Kidney (tissue), 14 donors: Measurements from ENCODE around the gene NID2. TPM values are rescaled to one million over a fixed set of nuclear protein-coding genes. Genes with fewer than 3 reads are reported as not detected.
A peak's percentile ranks its signal among the peaks of the same experiment; 100 is the strongest.

ENCODE experiments used
- DNase-seq, 5 donors: peaks; one replicate each; pipeline ENCODE4 v3.0.0-alpha.2; 2013 to 2020
- FAIRE-seq: peaks from 2 replicates; lab custom pipeline; 2012; peaks lifted over from hg19 to GRCh38; lab: Jason Lieb, UNC
- H3K27ac ChIP-seq, 2 donors: one replicate each; pipeline ENCODE4 v1.7.0; 2013; ENCODE audit warnings: low read depth in 2 of 2, low read length in 2 of 2, inconsistent platforms in 1 of 2
- H3K27me3 ChIP-seq: one replicate; pipeline ENCODE4 v1.7.1; 2013; ENCODE audit warnings: low read length, inconsistent platforms; ENCODE audit not compliant: control insufficient read depth, insufficient read depth
- H3K36me3 ChIP-seq, 3 donors: one replicate each; pipeline versions ENCODE4 v1.7.0 to v1.7.1; 2013; ENCODE audit warnings: low read length in 3 of 3, control low read depth in 1 of 3, inconsistent platforms in 1 of 3; ENCODE audit not compliant: insufficient read depth in 3 of 3, control insufficient read depth in 2 of 3
- H3K4me1 ChIP-seq, 3 donors: one replicate each; pipeline versions ENCODE4 v1.7.0 to v1.7.1; 2013; ENCODE audit warnings: low read length in 3 of 3, inconsistent platforms in 1 of 3, low read depth in 1 of 3; ENCODE audit not compliant: control insufficient read depth in 2 of 3, insufficient read depth in 2 of 3
- H3K4me3 ChIP-seq, 3 donors: one replicate each; pipeline versions ENCODE4 v1.7.0 to v1.8.1; 2013; ENCODE audit warnings: low read length in 3 of 3, control low read depth in 1 of 3, inconsistent platforms in 1 of 3
- H3K9ac ChIP-seq, 3 donors: one replicate each; pipeline versions ENCODE4 v1.7.0 to v1.7.1; 2013; ENCODE audit warnings: low read length in 3 of 3, control low read depth in 1 of 3, inconsistent platforms in 1 of 3
- H3K9me3 ChIP-seq, 3 donors: one replicate each; pipeline versions ENCODE4 v1.7.0 to v1.7.1; 2013; ENCODE audit warnings: low read length in 3 of 3, control low read depth in 1 of 3, inconsistent platforms in 1 of 3; ENCODE audit not compliant: control insufficient read depth in 2 of 3, insufficient read depth in 1 of 3
- intact Hi-C: fragments of 100-400 bp; cut with DNase I; formaldehyde crosslinking; loops from one replicate; pipeline ENCODE4 v1.11.1; 2022
- polyA plus RNA-seq: library from polyadenylated mRNA; stranded (reverse); fragments of 350-450 nt; fragmentation: Illumina TruSeq; extraction: RNeasy Lipid Tissue Mini Kit (QIAGEN cat#74804); gene quantifications from one replicate; pipeline ENCODE4 v1.2.3, GENCODE V29; 2014; ENCODE audit warnings: low read depth, low replicate concordance; ENCODE audit not compliant: insufficient read depth
- total RNA-seq: library from RNA; stranded (reverse); fragmentation: NEBNext Ultra II Directional; extraction: Animal tissue kit (Norgen Biotek cat#: 25700); gene quantifications from one replicate; pipeline ENCODE4 v1.2.1, GENCODE V29; 2021
- TF ChIP-seq, protein P1 (sequence below): IDR thresholded peaks from 3 replicates; pipeline ENCODE4 v1.5.1; 2012; ENCODE audit warnings: mild to moderate bottlenecking, moderate library complexity, borderline replicate concordance; ENCODE audit not compliant: insufficient read depth; ENCODE audit errors: extremely low read depth
- donor health status: control.
- donor health status: control.
- donor health status: control.
- donor health status: control.
- donor health status: control.
- donor health status: DM: yes; HTN: yes; CAD: no.
- donor health status: Normal renal cell carcinoma (clear cell type).

The NID2 gene
- total and polyA plus RNA-seq, 2 donors from 2014 or later, result 7.1 to 37.7 TPM

DNA sequence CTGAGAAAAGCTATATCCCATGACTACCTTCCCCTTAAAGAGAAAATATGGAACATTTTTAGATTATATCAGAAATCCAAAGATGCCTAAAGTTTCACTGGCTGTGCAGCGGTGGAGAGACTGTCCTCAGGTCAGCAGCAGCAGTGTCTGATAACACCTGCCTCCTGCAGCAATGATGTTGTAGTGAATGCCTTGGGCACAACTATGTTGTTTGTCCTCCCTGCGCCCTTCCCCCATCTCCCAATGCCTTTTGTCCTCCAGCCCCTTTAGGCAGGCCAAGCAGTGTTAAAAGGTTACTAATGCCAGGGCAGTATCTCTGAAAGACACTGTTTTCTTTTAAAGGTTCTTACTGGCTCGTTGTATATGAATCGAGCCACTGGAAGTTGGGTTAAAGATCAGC, 66.3 kb downstream of the NID2 start:
- H3K27ac ChIP-seq, result no peak overlapping the region

DNA sequence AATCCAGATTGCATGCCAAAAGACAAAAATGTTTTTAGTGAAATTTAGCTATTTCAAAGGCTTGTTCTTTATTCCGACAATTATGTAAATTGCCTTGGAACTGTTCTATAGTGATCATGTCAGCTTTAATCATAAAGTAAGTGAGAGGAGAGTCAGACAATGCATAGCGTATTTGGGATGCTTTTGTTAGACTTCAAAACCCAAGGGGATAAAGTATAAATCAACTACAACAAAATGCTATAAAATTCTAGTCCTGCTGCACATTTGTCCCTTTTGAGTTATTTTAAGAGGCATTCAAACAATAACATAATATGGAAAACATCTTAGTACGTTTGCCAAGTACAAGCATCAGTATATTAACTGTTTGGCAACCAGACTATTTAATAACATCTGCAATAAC, 68.2 kb downstream of the NID2 start:
- TF ChIP-seq, protein P1, sequence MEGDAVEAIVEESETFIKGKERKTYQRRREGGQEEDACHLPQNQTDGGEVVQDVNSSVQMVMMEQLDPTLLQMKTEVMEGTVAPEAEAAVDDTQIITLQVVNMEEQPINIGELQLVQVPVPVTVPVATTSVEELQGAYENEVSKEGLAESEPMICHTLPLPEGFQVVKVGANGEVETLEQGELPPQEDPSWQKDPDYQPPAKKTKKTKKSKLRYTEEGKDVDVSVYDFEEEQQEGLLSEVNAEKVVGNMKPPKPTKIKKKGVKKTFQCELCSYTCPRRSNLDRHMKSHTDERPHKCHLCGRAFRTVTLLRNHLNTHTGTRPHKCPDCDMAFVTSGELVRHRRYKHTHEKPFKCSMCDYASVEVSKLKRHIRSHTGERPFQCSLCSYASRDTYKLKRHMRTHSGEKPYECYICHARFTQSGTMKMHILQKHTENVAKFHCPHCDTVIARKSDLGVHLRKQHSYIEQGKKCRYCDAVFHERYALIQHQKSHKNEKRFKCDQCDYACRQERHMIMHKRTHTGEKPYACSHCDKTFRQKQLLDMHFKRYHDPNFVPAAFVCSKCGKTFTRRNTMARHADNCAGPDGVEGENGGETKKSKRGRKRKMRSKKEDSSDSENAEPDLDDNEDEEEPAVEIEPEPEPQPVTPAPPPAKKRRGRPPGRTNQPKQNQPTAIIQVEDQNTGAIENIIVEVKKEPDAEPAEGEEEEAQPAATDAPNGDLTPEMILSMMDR, result no peak
- no peak overlapping the region for H3K9ac ChIP-seq
- no peaks in the 10 kb centered on the region for H3K9me3 ChIP-seq
- DNase-seq (peak in 2 of 5 donors; percentile 30 to 62), FAIRE-seq (no peak)
- H3K27me3 ChIP-seq, result no peaks in the 10 kb centered on the region
- H3K27ac ChIP-seq, result no peak overlapping the region
- no peak overlapping the region for H3K4me3 ChIP-seq
- intact Hi-C loops, result no loop called here
- H3K36me3 ChIP-seq, result peaks cover 10 to 42% (median 25%) of the 10 kb centered on the region in 3 donors
- H3K4me1 ChIP-seq, result no peaks in the 10 kb centered on the region

More for the DNA sequence above, 66.3 kb downstream of the NID2 start:
- Histone ChIP-seq H3K36me3 (peaks cover 11 to 51% (median 36%) of the 10 kb centered on the region in 3 donors), H3K4me1 (no peaks in the 10 kb centered on the region), H3K9me3 (no peaks in the 10 kb centered on the region), H3K9ac (no peak overlapping the region), H3K4me3 (no peak overlapping the region), H3K27me3 (no peaks in the 10 kb centered on the region)
- intact Hi-C loops, result no loop called here
- TF ChIP-seq, protein P1, result no peak
- DNase-seq (no peak), FAIRE-seq (no peak)

DNA sequence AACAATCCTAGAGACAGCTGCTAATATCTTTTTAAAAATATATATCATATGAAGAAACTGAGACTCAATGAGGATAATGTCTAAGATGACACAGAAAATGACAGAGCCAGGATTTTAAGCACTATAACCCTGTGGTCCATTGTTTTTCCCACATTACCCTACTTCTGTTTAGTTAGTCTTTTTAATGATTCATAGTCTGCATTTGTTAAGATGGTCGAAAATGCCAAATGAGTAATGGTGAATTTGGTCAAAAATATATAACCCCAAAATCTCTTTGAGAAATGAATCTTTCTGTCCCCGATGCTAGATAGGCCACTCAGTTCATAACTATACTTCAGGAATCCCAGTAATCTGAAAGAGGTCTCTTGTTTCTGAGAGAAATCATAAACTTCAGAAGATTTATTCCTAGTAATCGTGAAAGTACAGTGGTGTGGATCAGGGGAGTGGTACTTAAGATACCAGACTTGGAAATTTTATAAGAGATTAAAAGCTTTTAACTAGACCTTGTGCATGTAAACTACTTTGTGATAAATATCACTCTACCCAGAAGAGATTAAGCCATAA, 68.8 kb downstream of the NID2 start:
- Histone ChIP-seq H3K27ac (no peak overlapping the region), H3K9me3 (no peaks in the 10 kb centered on the region), H3K36me3 (peaks cover 7 to 36% (median 23%) of the 10 kb centered on the region in 3 donors), H3K27me3 (no peaks in the 10 kb centered on the region), H3K9ac (no peak overlapping the region), H3K4me3 (no peak overlapping the region), H3K4me1 (no peaks in the 10 kb centered on the region)
- TF ChIP-seq, protein P1, result no peak
- DNase-seq, result no peak
- intact Hi-C loops, result no loop called here
- no peak for FAIRE-seq

DNA sequence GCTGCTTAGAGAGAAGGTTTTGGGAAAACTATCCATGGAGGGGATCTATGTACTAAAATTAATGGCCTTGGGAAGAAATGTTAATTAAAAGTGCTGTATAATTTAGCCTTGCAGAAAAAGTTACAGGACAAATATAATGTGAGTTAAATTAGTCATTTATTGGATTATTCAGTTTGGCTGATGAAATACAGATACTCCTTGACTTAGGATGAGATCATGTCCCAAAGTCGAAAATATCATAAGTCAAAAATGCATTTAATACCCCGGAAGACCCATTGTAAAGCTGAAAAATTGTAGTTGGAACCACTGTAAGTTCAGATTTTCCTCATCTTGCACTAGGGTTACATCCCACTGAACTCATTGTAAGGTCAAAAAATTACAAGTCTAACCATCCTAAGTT, 69.8 kb downstream of the NID2 start:
- FAIRE-seq (no peak), DNase-seq (no peak)
- H3K27me3 ChIP-seq, result no peaks in the 10 kb centered on the region
- peaks cover 5 to 29% (median 26%) of the 10 kb centered on the region in 3 donors for H3K36me3 ChIP-seq
- H3K4me1 ChIP-seq, result no peaks in the 10 kb centered on the region
- no peaks in the 10 kb centered on the region for H3K9me3 ChIP-seq
- intact Hi-C loops, result no loop called here
- no peak overlapping the region for H3K4me3 ChIP-seq
- TF ChIP-seq, protein P1, result no peak
- no peak overlapping the region for H3K27ac ChIP-seq
- no peak overlapping the region for H3K9ac ChIP-seq
